K562 (cell line): ENCODE measurements around the gene NTPCR. TPM values are rescaled to one million over a fixed set of nuclear protein-coding genes. Genes with fewer than 3 reads are reported as not detected.

Experiments
- ATAC-seq: fragments of 200-7000 bp; cut with Tn5 transposase; 3 replicates; pipeline ENCODE4 v1.9.1; 2020; ENCODE audit warnings: moderate library complexity
- BruUV-seq: library from RNA; stranded (reverse); fragments of 400-500 nt; replicated peaks from 2 replicates; lab custom pipeline; 2021; lab: Mats Ljungman, UMichigan
- CTCF ChIA-PET: fragments of 300-600 bp; formaldehyde crosslinking; extraction: SDS; loops from one replicate; lab custom pipeline; 2021; ENCODE audit warnings: low intra/inter-chr PET ratio; lab: Yijun Ruan, JAX
- POLR2A ChIA-PET: fragments of 300-600, 350-650 bp; sonication (Branson Sonifier 250); formaldehyde crosslinking; extraction: SDS; loops from one replicate; lab custom pipeline; 2021; ENCODE audit warnings: antibody characterized with exemption, inconsistent platforms; lab: Yijun Ruan, JAX
- DNase-seq, 4 experiments: peaks; one replicate each; pipeline versions ENCODE4 v3.0.0 to v3.0.0-alpha.2; 2011 to 2018; ENCODE audit warnings: low spot score in 3 of 4, mixed read lengths in 3 of 4; ENCODE audit errors: extremely low read depth in 1 of 4
- FAIRE-seq: peaks from 2 replicates; lab custom pipeline; 2011; peaks lifted over from hg19 to GRCh38; lab: Jason Lieb, UNC
- H2AFZ ChIP-seq: 2 replicates; pipeline ENCODE4 v1.6.0; 2011; ENCODE audit warnings: low read depth, low read length, control low read depth, inconsistent platforms
- H3K27ac ChIP-seq: fragments of 200-600 bp; 3 replicates; pipeline ENCODE4 v1.8.0; 2011; ENCODE audit warnings: low read depth, mild to moderate bottlenecking, control low read depth, inconsistent platforms, low read length, moderate library complexity, mixed read lengths; ENCODE audit errors: extremely low read depth
- H3K27me3 ChIP-seq, 2 experiments: fragments of 300-600 bp in 1 of 2; 2 replicates in 1 of 2; 3 replicates in 1 of 2; pipeline versions ENCODE4 v1.6.0 to v1.8.0; 2011; ENCODE audit warnings: inconsistent platforms in 2 of 2, low read length in 2 of 2, mild to moderate bottlenecking in 1 of 2, mixed read lengths in 1 of 2, moderate library complexity in 1 of 2; ENCODE audit not compliant: control insufficient read depth in 2 of 2, insufficient read depth in 2 of 2
- H3K36me3 ChIP-seq: fragments of 300-600 bp; 3 replicates; pipeline ENCODE4 v1.8.0; 2011; ENCODE audit warnings: mild to moderate bottlenecking, low read length, inconsistent platforms; ENCODE audit not compliant: control insufficient read depth, insufficient read depth
- H3K4me1 ChIP-seq, 2 experiments: fragments of 200-600 bp in 1 of 2; replicated peaks in 1 of 2; 2 replicates in 1 of 2; 3 replicates in 1 of 2; pipeline versions ENCODE4 v1.5.1 to v1.8.0; 2011; ENCODE audit warnings: inconsistent platforms in 2 of 2, low read length in 2 of 2, mild to moderate bottlenecking in 1 of 2, mixed read lengths in 1 of 2, moderate library complexity in 1 of 2; ENCODE audit not compliant: control insufficient read depth in 2 of 2, insufficient read depth in 2 of 2
- H3K4me2 ChIP-seq: 2 replicates; pipeline ENCODE4 v1.6.1; 2011; ENCODE audit warnings: low read length, control low read depth, inconsistent platforms, mixed read lengths; ENCODE audit not compliant: insufficient read depth
- H3K4me3 ChIP-seq: fragments of 200-600 bp; sonication (generic), shearing (Covaris generic); 2 replicates; pipeline ENCODE4 v1.5.1; 2016; ENCODE audit warnings: control low read depth, inconsistent platforms
- H3K79me2 ChIP-seq: fragments of 200-600 bp; 3 replicates; pipeline ENCODE4 v1.8.0; 2011; ENCODE audit warnings: low read length, inconsistent platforms; ENCODE audit not compliant: control insufficient read depth, insufficient read depth
- H3K9ac ChIP-seq, 2 experiments: 2 replicates each; pipeline versions ENCODE4 v1.6.0 to v1.6.1; 2011; ENCODE audit warnings: low read depth in 2 of 2, low read length in 2 of 2, control low read depth in 1 of 2, inconsistent platforms in 1 of 2, mild to moderate bottlenecking in 1 of 2, mixed read lengths in 1 of 2; ENCODE audit not compliant: insufficient read depth in 1 of 2
- H3K9me1 ChIP-seq: one replicate; pipeline ENCODE4 v1.6.0; 2011; ENCODE audit warnings: inconsistent platforms, mild to moderate bottlenecking, low read length, moderate library complexity; ENCODE audit not compliant: control insufficient read depth, insufficient read depth
- H3K9me3 ChIP-seq: replicated peaks from 2 replicates; pipeline ENCODE4 v1.5.1; 2011; ENCODE audit warnings: low read depth, low read length, inconsistent platforms; ENCODE audit not compliant: control insufficient read depth, insufficient read depth
- H4K20me1 ChIP-seq: replicated peaks from 2 replicates; pipeline ENCODE4 v1.6.1; 2011; ENCODE audit warnings: low read length, inconsistent platforms, mixed read lengths; ENCODE audit not compliant: control insufficient read depth, insufficient read depth
- CLOCK ChIP-seq: fragments of 250-450 bp; sonication (Bioruptor Pico); IDR thresholded peaks from 2 replicates; pipeline ENCODE4 v1.4.0; 2020; ENCODE audit warnings: mild to moderate bottlenecking, moderate library complexity, borderline replicate concordance
- LCOR ChIP-seq: sonication (generic); formaldehyde crosslinking; IDR thresholded peaks from 2 replicates; pipeline ENCODE4 v1.8.0; 2022; ENCODE audit warnings: mild to moderate bottlenecking, missing genetic modification reagents
- MED1 ChIP-seq: sonication (generic); formaldehyde crosslinking; IDR thresholded peaks from 2 replicates; pipeline ENCODE4 v1.8.1; 2023; ENCODE audit warnings: missing genetic modification reagents, borderline replicate concordance
- MITF ChIP-seq: IDR thresholded peaks from 2 replicates; pipeline ENCODE4 v1.6.1; 2014; ENCODE audit warnings: antibody characterized with exemption
- NFXL1 ChIP-seq: fragments of 450-650 bp; formaldehyde crosslinking; IDR thresholded peaks from 2 replicates; pipeline ENCODE4 v1.4.0; 2021; ENCODE audit warnings: mild to moderate bottlenecking
- POLR2G ChIP-seq: fragments of 200-400 bp; formaldehyde crosslinking; IDR thresholded peaks from 2 replicates; pipeline ENCODE4 v1.6.1; 2017; ENCODE audit warnings: low read depth, mild to moderate bottlenecking, antibody characterized with exemption, low read length, moderate library complexity
- POLR2H ChIP-seq: IDR thresholded peaks from 2 replicates; pipeline ENCODE4 v1.6.1; 2016; ENCODE audit warnings: missing genetic modification characterization, low read depth, mild to moderate bottlenecking, control low read depth, missing compliant biosample characterization, moderate library complexity
- PRPF4 ChIP-seq: fragments of 200-400 bp; formaldehyde crosslinking; IDR thresholded peaks from one replicate; pipeline ENCODE4 v1.6.1; 2017; ENCODE audit warnings: low read length, low read depth, mild to moderate bottlenecking; ENCODE audit not compliant: insufficient read depth, poor library complexity, severe bottlenecking
- RBBP5 ChIP-seq: fragments of 200-600 bp; sonication (generic); IDR thresholded peaks from 2 replicates; pipeline ENCODE4 v1.6.1; 2012; ENCODE audit warnings: borderline replicate concordance, mild to moderate bottlenecking, low read length, control low read depth, inconsistent platforms; ENCODE audit not compliant: insufficient read depth, poor library complexity, severe bottlenecking
- SMARCA5 ChIP-seq: fragments of 450-650 bp; IDR thresholded peaks from 2 replicates; pipeline ENCODE4 v1.6.1; 2016
- SREBF2 ChIP-seq: sonication (generic); formaldehyde crosslinking; IDR thresholded peaks from 2 replicates; pipeline ENCODE4 v1.4.0; 2020; ENCODE audit warnings: mild to moderate bottlenecking, missing genetic modification reagents
- THAP7 ChIP-seq: fragments of 250-450 bp; sonication (Bioruptor Pico); IDR thresholded peaks from 2 replicates; pipeline ENCODE4 v1.5.0; 2021
- ZBTB7A ChIP-seq: IDR thresholded peaks from 2 replicates; pipeline ENCODE4 v1.6.1; 2011; ENCODE audit warnings: low read depth, mild to moderate bottlenecking, low read length, moderate library complexity, borderline replicate concordance; ENCODE audit not compliant: control insufficient read depth
- ZNF717 ChIP-seq: fragments of 250-450 bp; sonication (Bioruptor Pico); IDR thresholded peaks from 2 replicates; pipeline ENCODE4 v1.5.0; 2021
- ZSCAN32 ChIP-seq: fragments of 450-650 bp; formaldehyde crosslinking; IDR thresholded peaks from 2 replicates; pipeline ENCODE4 v1.4.0; 2020; ENCODE audit warnings: mild to moderate bottlenecking, moderate library complexity
- WGBS: fragments of 100-300 bp; shearing (Covaris generic); methylation state at CpG from one replicate; pipeline ENCODE4 v1.1.6; 2016; ENCODE audit warnings: low coverage, mixed read lengths; ENCODE audit not compliant: insufficient coverage; ENCODE audit errors: missing lambda C conversion rate; 5-methylcytosine and 5-hydroxymethylcytosine counted together
- in situ Hi-C: fragments of 300-500 bp; cut with MboI; formaldehyde crosslinking; loops from 4 replicates; pipeline ENCODE4 v1.15.0; 2018; ENCODE audit warnings: inconsistent platforms, mixed read lengths
- intact Hi-C: fragments of 100-400 bp; cut with micrococcal nuclease; formaldehyde crosslinking; loops from 2 replicates; pipeline ENCODE4 v1.14.2; 2022
- polyA plus RNA-seq, 8 experiments: library from polyadenylated mRNA; depleted of rRNA in 4 of 8; stranded (reverse) in 5 of 8; unstranded in 3 of 8; fragments of >200 nt; fragmentation: Nextera tagmentation in 2 of 8; fragmentation: Illumina TruSeq in 1 of 8; extraction: Ambion mirVana in 2 of 8; extraction: Trizol in 1 of 8; gene quantifications; 2 replicates each; pipeline versions ENCODE4 v1.2.1 to v1.2.3, GENCODE V29; 2011 to 2014; ENCODE audit warnings: inconsistent platforms in 1 of 8, missing spikeins in 1 of 8
- total RNA-seq, 7 experiments: library from RNA; depleted of rRNA in 6 of 7; stranded (reverse); fragments of >200 nt in 6 of 7; fragmentation: Illumina TruSeq in 2 of 7; extraction: Trizol in 2 of 7; gene quantifications; 2 replicates each; pipeline versions ENCODE4 v1.2.1 to v1.2.3, GENCODE V29; 2011 to 2021; ENCODE audit warnings: low replicate concordance in 1 of 7

The NTPCR gene
- total and polyA plus RNA-seq, 9 of the 15 experiments (the other 6 are each of a cell fraction or from before 2014, with no cell fraction given), result 19.3 to 105 (median 48.8) TPM

GRCh38 chr1:232925421-232926220, 24.8 kb upstream of the NTPCR start:
- POLR2A ChIA-PET, result no interaction called here
- H3K4me1 ChIP-seq, result no peaks in the 10 kb centered on the region
- H3K4me3 ChIP-seq, result no peak overlapping the region
- H3K9me1 ChIP-seq, result no peaks in the 10 kb centered on the region
- no peak for TF ChIP-seq ZSCAN32 (CRISPR knock-in tag)
- TF ChIP-seq ZNF717 (CRISPR knock-in tag), result no peak
- TF ChIP-seq ZBTB7A, result no peak
- TF ChIP-seq SREBF2 (CRISPR knock-in tag), result no peak
- no peak for TF ChIP-seq RBBP5
- no peak for TF ChIP-seq NFXL1 (CRISPR knock-in tag)
- TF ChIP-seq MED1 (CRISPR knock-in tag), result no peak
- no peak for TF ChIP-seq POLR2H (tag)
- TF ChIP-seq LCOR, result no peak
- no peak for TF ChIP-seq MITF
- no peak for TF ChIP-seq POLR2G
- no peak for TF ChIP-seq CLOCK (CRISPR knock-in tag)
- no peak for TF ChIP-seq PRPF4
- no peak for TF ChIP-seq THAP7 (CRISPR knock-in tag)
- TF ChIP-seq SMARCA5, result no peak
- TF ChIP-seq, all 486 proteins: peak for 0
- H3K27me3 ChIP-seq, result peaks cover 0 to 1% of the 10 kb centered on the region in 2 experiments; a peak in 2 of 5 replicates
- 2% methylated on average over 5 of the region's 5 CpGs for WGBS
- H2AFZ ChIP-seq, result no peak overlapping the region
- H4K20me1 ChIP-seq, result no peaks in the 10 kb centered on the region
- no peaks in the 10 kb centered on the region for H3K36me3 ChIP-seq
- ATAC-seq (no peak), FAIRE-seq (no peak), DNase-seq (no peak)
- in situ Hi-C loops (no loop called here), intact Hi-C loops (no loop called here)
- H3K9me3 ChIP-seq, result peaks cover 2% of the 10 kb centered on the region; the same call in 1 of the 2 replicates
- CTCF ChIA-PET, result no interaction called here
- BruUV-seq, result no TSS peak
- H3K4me2 ChIP-seq, result no peak overlapping the region
- H3K27ac ChIP-seq, result no peak overlapping the region
- H3K9ac ChIP-seq, result no peak overlapping the region
- H3K79me2 ChIP-seq, result no peaks in the 10 kb centered on the region
